AG04449 (cell line): Measurements from ENCODE around the gene PTPRC.

Experiments used
- CTCF ChIA-PET: fragments of 350-600 bp; formaldehyde crosslinking; extraction: SDS; loops from one replicate; lab custom pipeline; 2021; ENCODE audit warnings: antibody characterized with exemption; lab: Yijun Ruan, JAX
- POLR2A ChIA-PET: fragments of 400-600, 350-600 bp; formaldehyde crosslinking; extraction: SDS; loops from one replicate; lab custom pipeline; 2020; ENCODE audit warnings: antibody characterized with exemption, inconsistent platforms; lab: Yijun Ruan, JAX
- DNase-seq: peaks from one replicate; pipeline ENCODE4 v3.0.0-alpha.2; 2010; ENCODE audit warnings: low read depth, low spot score
- H3K4me3 ChIP-seq: 2 replicates; pipeline ENCODE4 v1.5.1; 2011; ENCODE audit warnings: low read depth, mild to moderate bottlenecking, control low read depth, low read length
- CTCF ChIP-seq: IDR thresholded peaks from one replicate; pipeline ENCODE4 v1.5.1; 2011; ENCODE audit warnings: mild to moderate bottlenecking, moderate library complexity, low read length, control low read depth, inconsistent platforms; ENCODE audit not compliant: insufficient read depth; ENCODE audit errors: missing control alignments

The PTPRC gene

GRCh38 chr1:198619375-198620140, 19.3 kb upstream of the PTPRC start:
- H3K4me3 ChIP-seq = no peak overlapping the region
- POLR2A ChIA-PET = no interaction called here
- no peak for DNase-seq
- TF ChIP-seq CTCF = no peak
- CTCF ChIA-PET = interaction anchor here (2.0 kb wide), 1 partner anchor 9 kb away, joined by 6 read pairs; no protein-coding TSS in a partner anchor

- H3K4me3 ChIP-seq = no peak overlapping the region
- DNase-seq = no peak
- ChIA-PET POLR2A (no interaction called here), CTCF (interaction anchor here (2.0 kb wide), 1 partner anchor 10 kb away, joined by 6 read pairs; no protein-coding TSS in a partner anchor)
- TF ChIP-seq CTCF = no peak
These were observed 18.6 kb upstream of the PTPRC start for GRCh38 chr1:198620218-198620617.

- POLR2A ChIA-PET = no interaction called here
- CTCF ChIA-PET = interaction anchor here (1.2 to 2.0 kb wide), 2 partner anchors 10 kb away, joined by 3 to 6 read pairs; no protein-coding TSS in a partner anchor
- H3K4me3 ChIP-seq = no peak overlapping the region
- DNase-seq = no peak
- no peak for TF ChIP-seq CTCF
These were observed 17.7 kb upstream of the PTPRC start for GRCh38 chr1:198620951-198621824.

- no peak for DNase-seq
- POLR2A ChIA-PET = no interaction called here
- CTCF ChIA-PET = interaction anchor here (1.2 kb wide), 1 partner anchor 11 kb away, joined by 3 read pairs; no protein-coding TSS in a partner anchor
- no peak for TF ChIP-seq CTCF
- no peak overlapping the region for H3K4me3 ChIP-seq
These were observed 16.8 kb upstream of the PTPRC start for GRCh38 chr1:198622001-198622400.

GRCh38 chr1:198623752-198624647, 14.8 kb upstream of the PTPRC start:
- H3K4me3 ChIP-seq = no peak overlapping the region
- ChIA-PET POLR2A (interaction anchor here (0.6 kb wide), 1 partner anchor 11 kb away, joined by 3 read pairs; no protein-coding TSS in a partner anchor), CTCF (interaction anchor here (0.8 to 1.5 kb wide), 3 partner anchors 14 to 18 kb away, joined by 3 to 4 read pairs (median 4); no protein-coding TSS in a partner anchor)
- TF ChIP-seq CTCF = no peak
- peak; percentile 52 for DNase-seq
